Cerebellar nuclear complex (tissue), 1 donor: ENCODE results near the gene GALNT2.

Experiments used
- DNase-seq, 2 experiments: peaks; one replicate each; lab custom pipeline; 2025; lab: John Stamatoyannopoulos, UW

The GALNT2 gene

DNA sequence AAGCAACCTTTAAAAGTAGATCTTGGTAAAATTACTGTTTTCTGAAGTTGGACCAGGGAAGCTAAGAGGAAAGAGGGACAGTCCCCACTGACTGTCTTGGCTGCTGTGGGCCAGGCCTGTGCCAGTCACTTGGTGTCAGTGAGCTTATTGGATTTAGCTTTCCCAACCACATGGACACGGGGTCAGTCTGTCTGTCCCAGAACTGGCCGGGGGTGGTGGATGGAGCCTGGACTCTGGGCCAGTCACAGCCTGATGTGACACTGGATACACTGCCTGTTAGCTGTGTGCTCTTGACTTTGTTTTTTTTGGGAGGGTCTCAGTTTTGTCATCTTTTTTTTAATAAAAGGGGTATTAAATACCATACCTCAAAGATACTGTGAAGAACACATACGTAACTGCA, 96.7 kb downstream of the GALNT2 start:
- DNase-seq = no peak

- no peak for DNase-seq
Observed at GRCh38 chr1:230165536-230165935, 98.5 kb downstream of the GALNT2 start.

DNA sequence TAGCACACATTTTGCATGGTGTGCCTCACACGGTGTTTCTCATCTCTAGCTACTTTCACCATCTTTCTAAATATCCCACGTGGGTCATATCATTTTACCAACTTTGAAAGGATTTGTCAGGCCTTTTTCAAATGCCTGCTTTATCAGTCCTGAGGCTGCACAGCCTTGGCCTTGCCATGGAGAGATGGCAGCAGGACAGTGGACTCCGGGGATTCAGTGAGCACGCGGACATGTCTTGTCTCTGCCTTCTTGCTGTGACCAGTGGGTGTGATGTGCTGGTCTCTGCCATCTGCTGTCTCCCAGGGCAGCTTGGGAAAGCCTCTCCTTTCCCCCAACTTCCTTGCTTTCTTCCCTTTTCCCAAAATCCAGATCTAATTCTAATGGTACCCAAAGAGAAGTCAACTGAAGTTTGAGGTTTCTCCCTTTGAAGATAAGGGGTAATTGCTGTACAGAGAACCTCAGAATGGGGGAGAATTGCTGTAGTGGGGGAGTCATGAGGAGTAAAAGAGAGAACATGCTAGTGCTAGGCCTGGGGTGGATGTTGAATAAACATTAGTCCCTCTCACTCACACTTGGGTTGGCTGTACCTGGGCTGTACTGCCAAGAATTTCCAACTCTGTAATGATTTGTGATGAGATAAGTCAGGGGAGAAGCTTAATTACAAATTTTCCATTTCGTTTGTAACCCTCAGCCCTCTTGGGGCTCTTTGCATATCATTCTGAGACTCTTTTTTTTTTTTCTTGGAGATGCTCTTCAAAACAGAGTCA, 99.5 kb downstream of the GALNT2 start:
- no peak for DNase-seq

GRCh38 chr1:230167419-230167852, 100.4 kb downstream of the GALNT2 start:
- DNase-seq = no peak

- no peak for DNase-seq
Observed at GRCh38 chr1:230169454-230170152, 102.6 kb downstream of the GALNT2 start.

GRCh38 chr1:230170153-230170547, 103.1 kb downstream of the GALNT2 start:
- DNase-seq = no peak

- DNase-seq = no peak
Observed at GRCh38 chr1:230170622-230171021, 103.6 kb downstream of the GALNT2 start.

- no peak for DNase-seq
Observed at GRCh38 chr1:230171356-230172015, 104.4 kb downstream of the GALNT2 start.

DNA sequence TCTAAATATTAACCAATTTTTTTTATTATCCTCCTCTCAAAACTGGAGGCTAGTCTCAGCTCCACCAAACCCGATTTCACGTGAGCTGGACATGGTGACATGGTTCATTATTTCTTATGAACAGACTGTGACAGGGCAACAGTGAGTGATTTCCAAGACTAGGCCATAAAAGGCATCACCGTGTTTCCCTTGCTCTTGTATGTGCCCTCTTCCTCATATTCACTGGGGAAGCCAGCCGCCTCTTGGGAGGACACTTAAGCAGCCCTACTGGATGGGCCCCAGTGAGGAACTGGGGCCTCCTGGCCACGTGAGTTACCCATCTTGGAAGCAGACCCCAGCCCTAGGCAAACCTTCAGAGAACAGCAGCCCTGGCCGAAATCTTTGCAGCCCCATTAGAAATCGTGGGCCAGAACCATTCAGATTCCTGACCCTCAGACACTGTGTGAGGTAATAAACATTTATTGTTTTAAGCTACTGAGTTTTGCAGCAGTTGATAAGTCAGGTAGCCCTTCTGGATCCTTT, 105.0 kb downstream of the GALNT2 start:
- no peak for DNase-seq

DNA sequence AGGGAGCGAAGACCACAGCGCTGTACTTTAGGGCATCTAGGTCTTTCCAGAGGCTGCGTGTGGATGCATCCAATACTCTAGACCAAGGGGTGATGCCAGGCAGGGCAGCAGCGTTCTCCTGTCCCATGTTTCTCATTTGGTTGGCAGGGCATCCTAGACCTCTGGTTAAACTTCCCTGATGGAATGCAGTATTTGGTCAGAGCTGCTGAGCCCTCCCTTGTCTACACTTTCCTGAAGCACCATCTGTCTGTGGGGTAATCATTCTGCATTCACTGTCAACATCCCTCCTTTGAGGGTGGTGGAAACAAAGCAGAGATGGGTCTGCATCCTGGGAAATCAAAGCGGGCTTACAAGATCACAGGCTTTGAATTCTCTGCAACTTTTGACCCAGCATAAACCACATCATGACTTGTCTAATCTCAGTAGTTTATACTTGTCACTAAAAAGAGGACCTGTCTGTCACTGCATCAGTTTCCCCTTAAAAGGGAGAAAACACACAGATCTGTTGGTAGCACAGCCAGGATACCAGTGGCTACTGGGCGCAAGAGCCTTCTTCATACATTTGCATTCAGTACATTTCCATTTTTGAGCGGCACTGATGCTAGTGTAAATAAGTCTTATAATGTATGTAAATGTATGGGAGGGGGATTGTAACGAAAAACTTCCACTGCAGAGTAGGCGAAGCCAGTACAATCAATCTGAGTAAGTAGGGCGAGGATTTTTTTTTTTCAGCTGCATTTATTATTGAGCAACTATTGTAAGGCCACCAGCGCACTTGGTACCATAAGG, 106.3 kb downstream of the GALNT2 start:
- no peak for DNase-seq

DNA sequence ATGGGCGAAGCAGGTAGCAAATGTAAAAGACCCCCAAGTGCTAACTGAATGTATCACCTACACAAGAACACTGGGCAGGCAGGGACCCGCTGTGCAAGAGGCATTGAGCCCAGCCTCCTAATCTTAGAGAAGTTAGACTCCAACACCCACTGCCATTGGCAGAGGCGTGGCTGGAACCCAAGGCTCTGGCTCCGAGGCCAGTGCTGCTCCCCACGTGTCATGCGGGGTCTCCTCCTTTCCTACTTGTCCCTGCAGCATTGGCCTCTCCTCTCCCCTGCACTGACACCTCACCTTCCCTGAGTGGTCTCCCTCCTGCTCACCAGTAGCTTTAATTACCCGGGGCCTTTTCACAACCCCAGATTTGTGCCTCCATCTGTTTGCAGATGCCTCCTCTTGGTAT, 107.0 kb downstream of the GALNT2 start:
- no peak for DNase-seq

DNA sequence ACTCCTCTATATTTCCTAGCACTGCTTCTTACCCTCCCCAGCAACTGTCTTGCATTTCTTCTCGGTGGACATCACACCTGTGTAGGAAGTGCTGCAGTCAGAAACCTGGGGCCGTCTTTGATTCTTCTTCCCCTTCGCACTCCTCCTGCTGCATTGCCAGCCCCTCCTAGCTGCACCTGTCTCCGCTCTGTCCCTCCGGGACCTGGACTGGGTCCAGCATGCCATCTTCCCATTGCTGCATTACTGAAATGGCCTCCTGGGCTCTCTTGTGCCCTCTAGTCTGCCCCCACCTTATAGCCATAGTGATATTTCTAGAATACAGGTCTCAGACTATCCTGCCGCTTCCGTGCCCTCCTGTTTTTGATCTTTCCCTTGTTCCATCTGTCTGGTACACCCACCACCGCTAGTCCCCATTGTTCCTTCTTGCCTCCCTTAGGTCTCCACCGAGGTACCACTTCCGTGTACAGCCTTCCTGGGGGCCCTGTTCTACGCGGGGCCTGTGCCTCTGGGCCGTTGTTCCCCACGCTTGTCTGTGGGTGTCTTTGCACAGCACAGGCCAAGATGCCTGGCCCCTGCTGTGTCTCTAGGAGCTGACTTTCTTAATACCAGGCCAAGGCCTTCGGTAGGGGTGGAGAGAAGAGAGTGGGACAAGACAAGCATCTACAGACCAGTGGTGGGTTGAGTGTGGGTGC, 107.6 kb downstream of the GALNT2 start:
- no peak for DNase-seq

DNA sequence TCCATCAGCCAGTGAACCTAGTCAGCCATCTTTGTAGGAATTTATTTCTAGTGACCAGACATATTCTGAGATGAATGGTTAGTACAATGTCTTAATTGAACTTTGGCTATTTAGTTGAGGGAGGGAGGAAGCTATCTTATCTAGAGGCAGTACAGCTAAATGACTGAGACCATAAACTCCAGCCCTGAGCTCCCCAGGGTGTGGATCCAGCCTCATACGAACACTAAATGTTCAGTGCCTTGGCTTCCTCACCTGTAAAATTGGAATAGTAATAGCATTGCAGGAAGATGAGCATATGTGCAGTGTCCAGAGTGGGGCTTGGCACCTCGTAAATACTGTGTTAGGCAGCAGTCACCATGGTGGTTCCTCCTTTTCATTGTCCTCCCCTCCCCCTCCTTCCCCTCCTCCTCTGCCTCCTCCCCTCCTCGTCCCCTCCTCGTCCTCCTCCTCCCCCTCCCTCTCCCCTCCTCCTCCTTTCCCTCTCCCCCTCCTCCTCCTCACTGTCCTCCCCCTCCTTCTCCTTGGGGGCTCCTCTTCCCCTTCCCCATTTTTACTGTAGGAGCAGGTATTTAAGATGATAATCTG, 108.2 kb downstream of the GALNT2 start:
- no peak for DNase-seq

GRCh38 chr1:230175839-230176238, 108.8 kb downstream of the GALNT2 start:
- DNase-seq = no peak

DNA sequence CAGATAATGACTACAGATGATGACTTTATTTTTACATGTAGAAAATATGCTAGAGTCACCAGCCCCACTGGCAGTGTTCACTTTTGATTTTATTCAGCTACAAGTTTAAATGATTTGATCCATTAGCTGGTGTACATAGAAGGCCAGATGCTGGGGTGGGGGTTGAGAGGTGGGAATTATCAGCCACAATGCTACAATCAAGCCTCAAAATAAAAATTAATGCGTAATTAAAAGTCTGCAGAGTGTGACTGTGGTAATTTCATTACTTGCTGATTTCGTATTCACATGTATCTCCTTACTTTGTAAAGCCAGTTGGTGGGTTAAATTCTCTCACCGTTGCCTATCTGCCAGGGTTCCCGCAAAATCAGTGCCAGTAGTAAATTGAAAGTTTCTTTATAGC, 109.3 kb downstream of the GALNT2 start:
- DNase-seq = no peak

- peak; percentile 16 to 40 for DNase-seq
Observed at GRCh38 chr1:230176871-230177411, 109.9 kb downstream of the GALNT2 start.

- no peak for DNase-seq
Observed at GRCh38 chr1:230179249-230179648, 112.2 kb downstream of the GALNT2 start.

GRCh38 chr1:230185076-230186001, 118.3 kb downstream of the GALNT2 start:
- no peak for DNase-seq
